GM21528 (cell line): ENCODE measurements around the gene ZNF28.
"Not testable (repeated sequence)": the region's sequence is repeated elsewhere in the genome, so short reads cannot be mapped to it uniquely, and the experiment has no call there.

Experiments used
- ATAC-seq: cut with Tn5 transposase; IDR thresholded peaks from one replicate; pipeline ENCODE4 v1.9.1; 2021; ENCODE audit warnings: mild to moderate bottlenecking, moderate library complexity; ENCODE audit not compliant: unreplicated experiment, low FRiP score

The ZNF28 gene

GRCh38 chr19:52821204-52821960 lies at the start of gene ZNF28:
TSS of gene ZNF28 (minus strand) at chr19:52821633. CDS start at chr19:52817958, 3,675 bp downstream.
- ATAC-seq = peak; percentile 90

- ATAC-seq = not testable (repeated sequence)
Observed at GRCh38 chr19:52868031-52868430, 46.6 kb upstream of the ZNF28 start.

GRCh38 chr19:52857378-52858191 lies 36.2 kb upstream of the ZNF28 start, which contains the start of gene ZNF468:
TSS of gene ZNF468 (minus strand) at chr19:52857619. CDS start at chr19:52854272, 3,347 bp downstream.
- peak; percentile 93 for ATAC-seq

- peak; percentile 25 for ATAC-seq
Observed at GRCh38 chr19:52856540-52857377, 35.3 kb upstream of the ZNF28 start.

GRCh38 chr19:52847352-52847751 lies 25.9 kb upstream of the ZNF28 start:
- not testable (repeated sequence) for ATAC-seq

- ATAC-seq = not testable (repeated sequence)
Observed at GRCh38 chr19:52840825-52841465, 19.5 kb upstream of the ZNF28 start.

- not testable (repeated sequence) for ATAC-seq
Observed at GRCh38 chr19:52834289-52834688, 12.9 kb upstream of the ZNF28 start.

- ATAC-seq = not testable (repeated sequence)
Observed at GRCh38 chr19:52833541-52833940, 12.1 kb upstream of the ZNF28 start.

GRCh38 chr19:52829866-52830265 lies 8.4 kb upstream of the ZNF28 start:
- not testable (repeated sequence) for ATAC-seq

- ATAC-seq = no peak
Observed at GRCh38 chr19:52825765-52826164, 4.3 kb upstream of the ZNF28 start.

GRCh38 chr19:52823676-52824075 lies 2.2 kb upstream of the ZNF28 start:
- ATAC-seq = no peak

- ATAC-seq = peak; percentile 35
Observed at GRCh38 chr19:52820472-52821203, 795 bp downstream of the ZNF28 start.

- ATAC-seq = no peak
Observed at GRCh38 chr19:52809801-52810200, 11.6 kb downstream of the ZNF28 start.

- not testable (repeated sequence) for ATAC-seq
Observed at GRCh38 chr19:52799950-52800640, 21.3 kb downstream of the ZNF28 start.

- no peak for ATAC-seq
Observed at GRCh38 chr19:52789440-52789839, 32.0 kb downstream of the ZNF28 start.

GRCh38 chr19:52786464-52787354 lies 34.7 kb downstream of the ZNF28 start, which contains the start of gene ZNF600:
TSS of gene ZNF600 (minus strand) at chr19:52786791. CDS start at chr19:52778888, 7,903 bp downstream.
- peak; percentile 92 for ATAC-seq

GRCh38 chr19:52786078-52786463 lies 35.4 kb downstream of the ZNF28 start:
- peak; percentile 23 for ATAC-seq

GRCh38 chr19:52785506-52785905 lies 35.9 kb downstream of the ZNF28 start:
- ATAC-seq = no peak
